Stimulated activated CD4-positive, alpha-beta T cell treated with anti-CD3 and anti-CD28 coated beads, Interleukin-12 subunit alpha, Interleukin-12 subunit beta, amount 100 ng/mL, for 24 hours (primary cell): ENCODE measurements around the gene MYO3A.
"Not testable (repeated sequence)": the region's sequence is repeated elsewhere in the genome, so short reads cannot be mapped to it uniquely, and the experiment has no call there.

ENCODE experiments used
- DNase-seq, 2 experiments: peaks; one replicate each; pipeline ENCODE4 v3.0.0-alpha.2; 2020; ENCODE audit warnings: low read depth in 2 of 2

MYO3A gene

GRCh38 chr10:25974897-25975459 is 40.9 kb downstream of the MYO3A start:
- no peak for DNase-seq

DNA sequence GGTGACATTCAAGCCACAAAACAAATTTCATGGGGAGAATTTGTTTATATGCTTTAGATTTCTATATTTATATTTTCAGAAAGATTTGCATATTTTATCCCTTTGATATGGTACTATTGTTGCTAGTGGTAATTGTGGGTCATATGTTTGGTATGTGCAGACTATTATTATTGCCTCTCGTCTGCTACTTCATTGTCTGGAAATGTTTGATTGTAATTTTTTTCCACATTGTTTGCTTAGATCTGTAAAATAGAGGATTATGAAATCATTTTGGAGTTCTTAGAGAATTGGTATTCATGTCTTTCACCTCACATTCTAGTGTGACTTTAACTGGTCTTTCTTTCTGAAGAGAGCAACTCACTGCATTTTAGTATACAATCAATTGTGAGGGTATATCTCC is 44.7 kb downstream of the MYO3A start:
- no peak for DNase-seq

DNA sequence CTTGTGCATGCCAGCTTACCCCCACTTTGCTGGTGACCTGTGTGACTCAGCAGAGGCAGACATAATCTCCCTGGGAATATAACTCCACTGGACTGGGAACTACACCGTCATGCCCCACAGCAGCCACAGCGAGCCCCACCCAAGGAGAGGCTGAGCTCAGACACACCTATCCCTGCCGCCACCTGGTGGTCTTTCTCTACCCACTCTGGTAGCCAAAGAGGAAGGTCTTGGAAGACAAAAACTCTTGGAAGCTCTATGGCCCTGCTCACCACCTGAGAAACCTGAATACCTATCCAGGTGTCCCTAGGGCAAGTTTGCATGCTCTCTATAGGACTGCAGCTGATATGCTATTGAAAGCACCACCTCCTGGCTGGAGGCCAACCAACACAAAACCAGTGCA is 48.1 kb downstream of the MYO3A start:
- DNase-seq: no peak

- no peak for DNase-seq
Measured at GRCh38 chr10:25988583-25988982, 54.6 kb downstream of the MYO3A start.

GRCh38 chr10:25989951-25990350 is 55.9 kb downstream of the MYO3A start:
- no peak for DNase-seq

- DNase-seq: no peak
Measured at GRCh38 chr10:25999295-25999981, 65.4 kb downstream of the MYO3A start.

- no peak for DNase-seq
Measured at GRCh38 chr10:26000971-26001370, 66.9 kb downstream of the MYO3A start.

- DNase-seq: not testable (repeated sequence)
Measured at GRCh38 chr10:26002466-26002865, 68.4 kb downstream of the MYO3A start.

- no peak for DNase-seq
Measured at GRCh38 chr10:26015092-26015491, 81.1 kb downstream of the MYO3A start.

GRCh38 chr10:26022831-26023230 is 88.8 kb downstream of the MYO3A start:
- no peak for DNase-seq

DNA sequence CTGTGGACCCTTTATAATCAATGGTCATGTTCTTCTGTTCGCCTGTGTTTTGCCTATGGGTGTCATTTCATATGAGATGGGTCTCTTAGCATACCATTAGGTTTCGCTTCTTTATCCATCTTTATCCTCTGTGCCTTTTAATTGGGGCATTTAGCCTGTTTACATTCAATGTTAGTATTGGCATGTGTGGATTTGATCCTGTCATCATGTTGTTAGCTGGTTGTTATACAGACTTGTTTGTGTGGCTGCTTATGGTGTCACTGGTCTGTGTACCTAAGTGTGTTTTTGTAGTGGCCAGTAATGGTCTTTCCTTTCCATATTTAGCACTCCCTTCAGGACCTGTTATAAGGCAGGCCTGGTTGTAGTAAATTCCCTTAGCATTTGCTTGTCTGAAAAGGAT is 90.3 kb downstream of the MYO3A start:
- no peak for DNase-seq

- DNase-seq: no peak
Measured at GRCh38 chr10:26025523-26025922, 91.5 kb downstream of the MYO3A start.

- DNase-seq: no peak
Measured at GRCh38 chr10:26029858-26030257, 95.8 kb downstream of the MYO3A start.

- DNase-seq: no peak
Measured at GRCh38 chr10:26031300-26031699, 97.3 kb downstream of the MYO3A start.

GRCh38 chr10:26043469-26043868 is 109.4 kb downstream of the MYO3A start:
- DNase-seq: no peak

DNA sequence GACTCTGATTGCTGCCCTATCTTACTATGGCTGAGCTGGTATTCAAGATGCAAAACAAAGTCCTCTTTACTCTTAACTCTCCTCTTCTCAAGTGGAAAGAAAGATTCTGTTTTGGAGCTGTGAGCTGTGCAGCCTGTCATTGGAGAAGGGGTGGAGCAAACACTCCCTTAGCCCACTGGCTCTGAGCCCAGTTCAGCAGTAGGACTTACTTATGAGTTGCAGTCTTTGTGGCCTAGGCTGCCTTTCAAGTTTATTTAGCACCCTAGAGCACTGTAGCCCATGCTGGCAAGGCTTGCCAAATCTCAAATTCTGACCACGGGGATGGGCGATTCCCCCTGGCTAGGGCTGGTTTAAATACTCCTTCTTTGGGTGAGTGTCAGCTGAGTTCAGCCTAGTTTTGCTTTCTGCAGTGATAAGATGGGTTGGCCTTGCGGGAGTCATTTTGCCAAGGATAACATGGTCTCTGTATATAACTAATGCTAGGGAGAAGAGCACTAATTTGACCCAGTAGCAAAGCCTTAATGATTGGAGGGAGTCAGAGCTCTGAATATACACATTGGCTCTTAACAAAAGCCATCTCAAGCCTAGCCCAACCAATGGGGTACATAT is 110.2 kb downstream of the MYO3A start:
- DNase-seq: no peak

GRCh38 chr10:26046073-26046700 is 112.2 kb downstream of the MYO3A start:
- no peak for DNase-seq

GRCh38 chr10:26048756-26049155 is 114.7 kb downstream of the MYO3A start:
- DNase-seq: no peak

DNA sequence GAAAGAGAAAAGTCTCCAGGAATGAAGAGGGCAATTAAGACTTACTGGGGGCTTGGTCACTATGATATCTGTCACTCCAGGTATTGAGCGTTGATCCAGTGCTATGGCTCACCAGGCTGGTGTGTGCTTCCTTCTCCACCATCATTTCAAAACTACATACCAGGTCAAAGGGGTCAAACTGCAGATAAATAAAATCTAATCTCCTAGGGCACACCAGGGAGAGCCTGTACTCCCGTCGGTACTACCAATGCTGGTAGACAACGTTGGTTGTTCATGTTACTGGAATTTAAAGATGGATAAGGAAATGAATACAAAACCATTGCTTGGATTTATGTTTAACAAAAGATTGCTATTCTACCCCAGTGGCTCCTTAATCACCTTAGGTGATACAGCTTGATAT is 118.3 kb downstream of the MYO3A start:
- no peak for DNase-seq

DNA sequence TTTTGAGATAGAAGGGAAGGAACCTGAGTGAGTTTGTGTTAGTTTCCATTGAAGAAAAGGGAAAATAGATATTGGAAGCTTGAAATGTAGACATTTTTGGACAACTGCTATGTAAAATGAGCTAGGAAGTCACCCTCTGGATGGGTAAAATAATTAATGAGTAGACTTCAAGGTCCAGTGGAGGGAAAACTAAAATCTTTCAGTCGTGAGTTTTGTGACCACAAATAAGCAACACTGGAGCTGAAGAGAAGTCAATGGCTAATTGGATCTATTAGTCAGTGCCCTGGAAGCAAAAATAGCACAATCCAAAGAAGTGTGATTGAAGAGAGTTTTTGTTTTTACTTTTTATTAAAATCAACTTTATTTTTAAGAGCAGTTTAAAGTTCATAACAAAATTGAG is 123.4 kb downstream of the MYO3A start:
- DNase-seq: no peak

GRCh38 chr10:26064106-26064505 is 130.1 kb downstream of the MYO3A start:
- no peak for DNase-seq

DNA sequence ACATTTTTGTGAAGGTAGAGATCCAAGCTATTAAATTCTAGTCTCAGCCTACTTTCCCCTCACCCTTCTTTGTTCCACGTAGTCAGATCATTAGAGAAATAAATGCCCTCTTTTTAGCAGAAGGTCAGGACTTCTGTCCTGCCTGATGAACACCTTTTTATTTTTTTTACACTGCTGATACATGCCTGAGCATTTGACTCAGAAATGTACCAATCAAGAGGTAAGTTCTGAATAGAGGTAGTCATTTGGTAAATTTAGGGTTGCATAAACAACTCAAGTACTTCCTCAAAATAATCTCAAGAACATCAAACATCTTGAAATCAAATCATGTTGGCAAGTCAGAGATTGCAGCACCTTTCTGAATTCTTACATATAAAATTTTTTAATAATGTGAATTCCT is 133.7 kb downstream of the MYO3A start:
- DNase-seq: no peak

DNA sequence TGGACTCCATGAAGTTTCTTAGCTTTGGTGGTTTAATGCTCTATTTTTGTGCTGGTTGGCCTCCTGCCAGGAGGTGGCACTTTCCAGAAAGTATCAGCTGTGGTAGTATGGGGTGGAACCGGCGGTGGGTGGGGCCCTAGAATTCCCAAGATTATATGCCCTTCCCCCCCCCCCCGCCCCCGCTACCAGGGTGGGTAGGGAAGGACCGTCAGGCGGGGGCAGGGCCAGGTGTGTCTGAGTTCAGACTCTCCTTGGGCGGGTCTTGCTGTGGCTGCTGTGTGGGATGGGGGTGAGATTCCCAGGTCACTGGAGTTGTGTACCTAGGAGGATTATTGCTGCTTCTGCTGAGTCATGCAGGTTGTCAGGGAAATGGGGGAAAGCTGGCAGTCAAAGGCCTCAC is 146.9 kb downstream of the MYO3A start:
- not testable (repeated sequence) for DNase-seq
